Measurements from ENCODE around the gene C11orf71.

The C11orf71 gene

DNA sequence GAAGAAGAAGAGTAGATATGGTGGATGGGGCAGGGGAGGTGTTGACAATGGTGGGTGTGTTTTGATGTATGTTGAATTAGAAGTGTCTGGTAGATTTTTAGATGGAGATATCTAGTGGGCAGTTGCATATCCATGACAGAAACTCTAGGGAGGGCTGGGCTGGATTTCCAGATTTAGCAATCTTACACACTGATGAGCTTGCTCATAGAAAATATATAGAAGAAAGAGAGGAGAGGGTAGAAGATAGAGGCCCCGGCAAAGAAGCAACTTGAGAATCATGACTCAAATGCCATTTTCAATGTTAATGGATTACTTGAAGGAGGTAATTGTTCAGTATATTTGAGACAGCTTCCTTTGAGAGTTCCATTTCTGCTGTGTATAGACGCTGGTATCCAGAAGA, 47.1 kb upstream of the C11orf71 start:
- Histone ChIP-seq H3K27me3 (ENCODE audit: control insufficient read depth in 1 of 2, insufficient read depth in 1 of 2, low read length in 2 of 2) (no peaks in the 10 kb centered on the region), H3K4me1 (ENCODE audit: control insufficient read depth, insufficient read depth, low read depth, low read length) (no peaks in the 10 kb centered on the region), H3K4ac (ENCODE audit: low read depth in 1 of 2, low read length in 2 of 2) (no peak overlapping the region), H2BK5ac (ENCODE audit: low read depth, low read length, poor library complexity, severe bottlenecking) (no peak overlapping the region), H2BK15ac (ENCODE audit: low read depth, poor library complexity, severe bottlenecking) (no peak overlapping the region), H3K79me1 (replicated peaks; ENCODE audit: low read length, poor library complexity, severe bottlenecking) (peaks cover 8% of the 10 kb centered on the region), H3K23ac (ENCODE audit: low read length in 2 of 2) (no peak overlapping the region), H3K4me2 (ENCODE audit: low read length, poor library complexity, severe bottlenecking) (peak overlapping the region; percentile 16), H3K4me3 (ENCODE audit: insufficient read depth in 1 of 2, low read depth in 1 of 2, low read length in 2 of 2) (no peak overlapping the region), H4K8ac (ENCODE audit: low read length) (no peak overlapping the region), H3K27ac (ENCODE audit: low read length, poor library complexity, severe bottlenecking) (peak overlapping the region; percentile 76), H2BK120ac (ENCODE audit: low read depth, low read length) (no peak overlapping the region), H2BK12ac (ENCODE audit: low read length in 2 of 2) (peak overlapping the region in 1 of 2 experiments; percentile 77), H3K36me3 (ENCODE audit: control insufficient read depth in 1 of 2, insufficient read depth in 2 of 2, low read depth in 1 of 2, low read length in 2 of 2) (peaks cover 5 to 85% of the 10 kb centered on the region in 2 experiments), H4K91ac (ENCODE audit: low read length) (no peak overlapping the region), H2AK5ac (ENCODE audit: low read length, severe bottlenecking) (no peak overlapping the region), H3K9me3 (ENCODE audit: control insufficient read depth, low read length) (no peaks in the 10 kb centered on the region), H2AFZ (ENCODE audit: low read depth, low read length) (no peak overlapping the region), H3K18ac (ENCODE audit: low read depth in 1 of 2, low read length in 2 of 2) (no peak overlapping the region), H3K14ac (ENCODE audit: low read length in 2 of 2) (no peak overlapping the region), H3K9ac (ENCODE audit: low read length) (peak overlapping the region; percentile 1)
- DNase-seq: no peak
- 61% methylated on average over 2 of the region's 2 CpGs for WGBS

DNA sequence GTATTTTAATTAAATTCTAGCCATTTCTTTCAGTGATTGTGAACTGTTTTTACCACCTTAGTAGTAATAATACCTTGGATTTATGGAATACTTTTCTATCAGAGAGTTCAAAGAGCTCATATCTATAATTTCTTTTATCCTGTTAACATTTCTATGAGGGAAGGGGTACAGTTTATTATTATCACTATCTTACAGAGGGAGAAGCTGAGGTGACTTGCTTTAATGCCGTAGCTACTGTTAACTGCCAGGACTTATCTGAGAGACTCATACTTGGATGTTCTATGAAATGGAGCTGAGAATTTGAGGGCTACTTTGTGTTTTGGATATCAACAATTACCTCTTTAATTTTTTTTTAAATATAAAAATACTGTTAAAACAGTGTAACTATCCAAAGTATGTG, 42.2 kb upstream of the C11orf71 start:
- H4K91ac ChIP-seq (ENCODE audit: low read length): no peak overlapping the region
- no peak overlapping the region for H2BK120ac ChIP-seq (ENCODE audit: low read depth, low read length)
- H2BK12ac ChIP-seq (ENCODE audit: low read length in 2 of 2): no peak overlapping the region
- no peak overlapping the region for H3K4ac ChIP-seq (ENCODE audit: low read depth in 1 of 2, low read length in 2 of 2)
- no peak overlapping the region for H3K23ac ChIP-seq (ENCODE audit: low read length in 2 of 2)
- no peak for DNase-seq
- peak overlapping the region; percentile 98 for H3K9ac ChIP-seq (ENCODE audit: low read length)
- no peak overlapping the region for H3K4me2 ChIP-seq (ENCODE audit: low read length, poor library complexity, severe bottlenecking)
- H3K18ac ChIP-seq (ENCODE audit: low read depth in 1 of 2, low read length in 2 of 2): no peak overlapping the region
- peaks cover 3 to 52% of the 10 kb centered on the region in 2 experiments for H3K36me3 ChIP-seq (ENCODE audit: control insufficient read depth in 1 of 2, insufficient read depth in 2 of 2, low read depth in 1 of 2, low read length in 2 of 2)
- no peak overlapping the region for H3K27ac ChIP-seq (ENCODE audit: low read length, poor library complexity, severe bottlenecking)
- H3K4me1 ChIP-seq (ENCODE audit: control insufficient read depth, insufficient read depth, low read depth, low read length): no peaks in the 10 kb centered on the region
- no peak overlapping the region for H4K8ac ChIP-seq (ENCODE audit: low read length)
- WGBS: no CpG with 5 or more reads among the region's 1 CpG
- peaks cover 3% of the 10 kb centered on the region for H3K79me1 ChIP-seq (replicated peaks; ENCODE audit: low read length, poor library complexity, severe bottlenecking)
- H3K9me3 ChIP-seq (ENCODE audit: control insufficient read depth, low read length): no peaks in the 10 kb centered on the region
- H3K14ac ChIP-seq (ENCODE audit: low read length in 2 of 2): no peak overlapping the region
- H2AK5ac ChIP-seq (ENCODE audit: low read length, severe bottlenecking): no peak overlapping the region
- no peak overlapping the region for H2BK5ac ChIP-seq (ENCODE audit: low read depth, low read length, poor library complexity, severe bottlenecking)
- no peak overlapping the region for H2BK15ac ChIP-seq (ENCODE audit: low read depth, poor library complexity, severe bottlenecking)
- H3K4me3 ChIP-seq (ENCODE audit: insufficient read depth in 1 of 2, low read depth in 1 of 2, low read length in 2 of 2): no peak overlapping the region
- no peak overlapping the region for H2AFZ ChIP-seq (ENCODE audit: low read depth, low read length)
- no peaks in the 10 kb centered on the region for H3K27me3 ChIP-seq (ENCODE audit: control insufficient read depth in 1 of 2, insufficient read depth in 1 of 2, low read length in 2 of 2)

DNA sequence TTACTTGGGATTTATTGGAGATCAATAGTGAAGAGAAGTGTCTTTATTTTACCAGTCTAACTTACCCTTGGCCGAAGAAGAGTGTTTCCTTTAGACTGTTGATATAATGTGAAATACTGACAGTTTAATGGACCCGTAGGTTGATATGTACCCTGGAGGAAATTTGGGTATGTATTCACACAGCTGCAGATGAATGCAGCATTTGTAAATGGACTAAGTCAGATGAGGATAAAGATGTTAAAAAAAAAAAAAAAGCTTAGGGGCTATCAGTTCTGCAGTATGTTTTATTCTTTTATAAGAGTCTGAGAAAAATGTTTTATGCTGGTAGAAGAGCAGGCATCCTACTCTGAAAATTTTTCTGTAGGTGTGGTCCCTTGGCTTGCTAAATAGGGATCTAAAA, 41.6 kb upstream of the C11orf71 start:
- Histone ChIP-seq H3K9me3 (ENCODE audit: control insufficient read depth, low read length) (no peaks in the 10 kb centered on the region), H3K4ac (ENCODE audit: low read depth in 1 of 2, low read length in 2 of 2) (no peak overlapping the region), H2BK15ac (ENCODE audit: low read depth, poor library complexity, severe bottlenecking) (no peak overlapping the region), H3K4me1 (ENCODE audit: control insufficient read depth, insufficient read depth, low read depth, low read length) (no peaks in the 10 kb centered on the region), H3K14ac (ENCODE audit: low read length in 2 of 2) (no peak overlapping the region), H2BK5ac (ENCODE audit: low read depth, low read length, poor library complexity, severe bottlenecking) (no peak overlapping the region), H3K18ac (ENCODE audit: low read depth in 1 of 2, low read length in 2 of 2) (no peak overlapping the region), H4K91ac (ENCODE audit: low read length) (no peak overlapping the region), H3K4me2 (ENCODE audit: low read length, poor library complexity, severe bottlenecking) (peak overlapping the region; percentile 30), H2BK120ac (ENCODE audit: low read depth, low read length) (no peak overlapping the region), H3K79me1 (replicated peaks; ENCODE audit: low read length, poor library complexity, severe bottlenecking) (peaks cover 3% of the 10 kb centered on the region), H3K9ac (ENCODE audit: low read length) (peak overlapping the region; percentile 98), H4K8ac (ENCODE audit: low read length) (no peak overlapping the region), H3K27me3 (ENCODE audit: control insufficient read depth in 1 of 2, insufficient read depth in 1 of 2, low read length in 2 of 2) (no peaks in the 10 kb centered on the region), H2AFZ (ENCODE audit: low read depth, low read length) (no peak overlapping the region), H3K23ac (ENCODE audit: low read length in 2 of 2) (no peak overlapping the region), H3K4me3 (ENCODE audit: insufficient read depth in 1 of 2, low read depth in 1 of 2, low read length in 2 of 2) (peak overlapping the region in 1 of 2 experiments; percentile 98), H2BK12ac (ENCODE audit: low read length in 2 of 2) (no peak overlapping the region), H3K27ac (ENCODE audit: low read length, poor library complexity, severe bottlenecking) (no peak overlapping the region), H3K36me3 (ENCODE audit: control insufficient read depth in 1 of 2, insufficient read depth in 2 of 2, low read depth in 1 of 2, low read length in 2 of 2) (peaks cover 3 to 47% of the 10 kb centered on the region in 2 experiments), H2AK5ac (ENCODE audit: low read length, severe bottlenecking) (no peak overlapping the region)
- no peak for DNase-seq
- 64% methylated on average over 2 of the region's 2 CpGs for WGBS

DNA sequence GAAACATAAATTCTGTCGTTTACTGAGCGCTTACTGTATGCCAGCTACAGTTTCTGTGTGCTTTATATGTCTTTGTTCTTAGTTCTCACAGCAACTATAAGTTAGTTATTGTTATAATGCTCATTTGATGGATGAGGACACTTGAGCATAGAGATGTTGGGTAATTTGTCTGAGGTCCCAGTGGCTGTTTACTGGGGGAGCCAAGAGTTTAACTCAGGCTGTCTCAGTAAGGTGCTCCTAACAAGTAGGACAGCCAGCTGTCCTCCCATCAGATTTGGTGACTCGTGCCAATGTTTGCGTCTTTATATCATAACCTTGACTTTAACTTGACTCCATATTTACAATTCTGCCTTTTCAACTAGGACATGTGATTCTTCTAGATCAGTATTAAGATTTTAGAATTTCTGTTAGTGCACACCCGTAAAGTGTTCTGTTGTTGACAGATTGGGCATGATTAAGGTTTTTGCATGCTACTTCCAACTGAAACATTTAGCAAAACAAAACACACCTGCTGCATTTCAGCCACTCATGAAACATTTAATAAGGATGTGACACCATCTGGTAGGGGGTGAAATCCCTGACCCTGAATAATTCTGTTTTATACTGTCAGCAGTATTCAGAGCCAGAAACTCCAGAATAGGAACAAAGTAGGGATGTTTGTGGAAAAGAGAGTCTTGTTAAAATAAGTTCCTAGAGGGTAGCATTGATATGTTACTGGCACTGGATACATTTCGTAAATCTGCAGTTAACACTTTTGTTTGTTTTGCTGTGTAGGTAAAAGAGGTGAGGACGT, 40.9 kb upstream of the C11orf71 start:
- Histone ChIP-seq H3K27ac (ENCODE audit: low read length, poor library complexity, severe bottlenecking) (no peak overlapping the region), H4K91ac (ENCODE audit: low read length) (no peak overlapping the region), H2AK5ac (ENCODE audit: low read length, severe bottlenecking) (no peak overlapping the region), H3K79me1 (replicated peaks; ENCODE audit: low read length, poor library complexity, severe bottlenecking) (peaks cover 4% of the 10 kb centered on the region), H2BK120ac (ENCODE audit: low read depth, low read length) (no peak overlapping the region), H3K4me3 (ENCODE audit: insufficient read depth in 1 of 2, low read depth in 1 of 2, low read length in 2 of 2) (peak overlapping the region in 1 of 2 experiments; percentile 98), H3K14ac (ENCODE audit: low read length in 2 of 2) (no peak overlapping the region), H3K18ac (ENCODE audit: low read depth in 1 of 2, low read length in 2 of 2) (no peak overlapping the region), H3K27me3 (ENCODE audit: control insufficient read depth in 1 of 2, insufficient read depth in 1 of 2, low read length in 2 of 2) (no peaks in the 10 kb centered on the region), H3K36me3 (ENCODE audit: control insufficient read depth in 1 of 2, insufficient read depth in 2 of 2, low read depth in 1 of 2, low read length in 2 of 2) (peaks cover 0 to 41% of the 10 kb centered on the region in 2 experiments), H3K23ac (ENCODE audit: low read length in 2 of 2) (no peak overlapping the region), H3K4me1 (ENCODE audit: control insufficient read depth, insufficient read depth, low read depth, low read length) (no peaks in the 10 kb centered on the region), H3K4ac (ENCODE audit: low read depth in 1 of 2, low read length in 2 of 2) (no peak overlapping the region), H2BK15ac (ENCODE audit: low read depth, poor library complexity, severe bottlenecking) (no peak overlapping the region), H3K9me3 (ENCODE audit: control insufficient read depth, low read length) (no peaks in the 10 kb centered on the region), H3K9ac (ENCODE audit: low read length) (peak overlapping the region; percentile 98), H2AFZ (ENCODE audit: low read depth, low read length) (no peak overlapping the region), H3K4me2 (ENCODE audit: low read length, poor library complexity, severe bottlenecking) (peak overlapping the region; percentile 48), H2BK12ac (ENCODE audit: low read length in 2 of 2) (no peak overlapping the region), H4K8ac (ENCODE audit: low read length) (no peak overlapping the region), H2BK5ac (ENCODE audit: low read depth, low read length, poor library complexity, severe bottlenecking) (no peak overlapping the region)
- peak; percentile 47 for DNase-seq
- 60% methylated on average over 5 of the region's 7 CpGs for WGBS
